ENCODE measurements around the gene GLIPR2.
"Not testable (repeated sequence)": the region's sequence is repeated elsewhere in the genome, so short reads cannot be mapped to it uniquely, and the experiment has no call there.

- TF ChIP-seq CTCF, POLR2A (IDR thresholded peaks at IDR 0.05): not testable (repeated sequence)
Measured at GRCh38 chr9:36160126-36160525, 23.6 kb downstream of the GLIPR2 start.
